Fibroblast of upper back skin (primary cell): ENCODE measurements around the gene CHCHD4.

Experiments
- DNase-seq: peaks from one replicate; pipeline ENCODE4 v3.0.0-alpha.2; 2013

The CHCHD4 gene

GRCh38 chr3:14148041-14148985 is 23.6 kb upstream of the CHCHD4 start:
- DNase-seq, result no peak

- DNase-seq, result no peak
These were observed 22.9 kb upstream of the CHCHD4 start for GRCh38 chr3:14147617-14148016.

- DNase-seq, result no peak
These were observed 22.4 kb upstream of the CHCHD4 start for GRCh38 chr3:14147066-14147435.

GRCh38 chr3:14146381-14147065 is 21.9 kb upstream of the CHCHD4 start:
- DNase-seq, result no peak

GRCh38 chr3:14145670-14146380 is 21.2 kb upstream of the CHCHD4 start:
- no peak for DNase-seq

GRCh38 chr3:14145236-14145635 is 20.6 kb upstream of the CHCHD4 start:
- DNase-seq, result no peak

- DNase-seq, result peak; percentile 98
These were observed 19.9 kb upstream of the CHCHD4 start for GRCh38 chr3:14144423-14145075.

GRCh38 chr3:14143271-14144225 is 18.9 kb upstream of the CHCHD4 start:
- DNase-seq, result peak; percentile 97

- DNase-seq, result no peak
These were observed 18.0 kb upstream of the CHCHD4 start for GRCh38 chr3:14142567-14143270.

- DNase-seq, result no peak
These were observed 17.1 kb upstream of the CHCHD4 start for GRCh38 chr3:14141602-14142341.

- DNase-seq, result no peak
These were observed 16.5 kb upstream of the CHCHD4 start for GRCh38 chr3:14141144-14141543.

- no peak for DNase-seq
These were observed 16.0 kb upstream of the CHCHD4 start for GRCh38 chr3:14140668-14141067.

GRCh38 chr3:14139771-14140170 is 15.1 kb upstream of the CHCHD4 start:
- no peak for DNase-seq

GRCh38 chr3:14138878-14139655 is 14.4 kb upstream of the CHCHD4 start:
- DNase-seq, result no peak

- no peak for DNase-seq
These were observed 13.6 kb upstream of the CHCHD4 start for GRCh38 chr3:14138109-14138877.

- no peak for DNase-seq
These were observed 12.8 kb upstream of the CHCHD4 start for GRCh38 chr3:14137445-14137844.

GRCh38 chr3:14137004-14137403 is 12.3 kb upstream of the CHCHD4 start:
- no peak for DNase-seq

GRCh38 chr3:14135581-14135980 is 10.9 kb upstream of the CHCHD4 start:
- DNase-seq, result no peak

GRCh38 chr3:14134291-14134690 is 9.6 kb upstream of the CHCHD4 start:
- DNase-seq, result no peak
